ENCODE data around the gene FCHO1. TPM values are rescaled to one million over a fixed set of nuclear protein-coding genes. Genes with fewer than 3 reads are reported as not detected.

The FCHO1 gene
- total and polyA plus RNA-seq, 9 donors: 0.95 to 4.3 (median 2.8) TPM

DNA sequence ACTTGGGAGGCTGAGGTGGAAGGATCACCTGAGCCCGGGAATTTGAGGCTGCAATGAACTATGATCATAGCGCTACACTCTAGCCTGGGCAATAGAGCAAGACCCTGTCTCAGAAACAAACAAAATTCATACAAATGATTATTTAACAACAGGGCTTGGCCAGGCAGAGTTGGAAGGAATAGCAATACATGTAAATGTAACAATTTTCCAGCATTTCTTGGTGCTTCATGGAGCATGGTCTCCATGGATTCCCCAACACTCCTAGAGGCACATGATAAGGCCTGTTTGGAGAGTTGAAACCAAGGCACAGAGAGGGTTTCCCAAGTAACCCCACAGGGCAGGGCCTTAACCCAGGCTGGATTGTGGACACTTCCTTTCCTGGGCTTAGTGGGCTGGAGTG, 59.8 kb downstream of the FCHO1 start:
- 91 to 98% (median 96%) methylated on average over 2 of the region's 2 CpGs for WGBS, 3 donors
- TF ChIP-seq EP300 (IDR thresholded peaks at IDR 0.05) (no peak), POLR2A (IDR thresholded peaks at IDR 0.05) (no peak)
- TF ChIP-seq, protein P1, sequence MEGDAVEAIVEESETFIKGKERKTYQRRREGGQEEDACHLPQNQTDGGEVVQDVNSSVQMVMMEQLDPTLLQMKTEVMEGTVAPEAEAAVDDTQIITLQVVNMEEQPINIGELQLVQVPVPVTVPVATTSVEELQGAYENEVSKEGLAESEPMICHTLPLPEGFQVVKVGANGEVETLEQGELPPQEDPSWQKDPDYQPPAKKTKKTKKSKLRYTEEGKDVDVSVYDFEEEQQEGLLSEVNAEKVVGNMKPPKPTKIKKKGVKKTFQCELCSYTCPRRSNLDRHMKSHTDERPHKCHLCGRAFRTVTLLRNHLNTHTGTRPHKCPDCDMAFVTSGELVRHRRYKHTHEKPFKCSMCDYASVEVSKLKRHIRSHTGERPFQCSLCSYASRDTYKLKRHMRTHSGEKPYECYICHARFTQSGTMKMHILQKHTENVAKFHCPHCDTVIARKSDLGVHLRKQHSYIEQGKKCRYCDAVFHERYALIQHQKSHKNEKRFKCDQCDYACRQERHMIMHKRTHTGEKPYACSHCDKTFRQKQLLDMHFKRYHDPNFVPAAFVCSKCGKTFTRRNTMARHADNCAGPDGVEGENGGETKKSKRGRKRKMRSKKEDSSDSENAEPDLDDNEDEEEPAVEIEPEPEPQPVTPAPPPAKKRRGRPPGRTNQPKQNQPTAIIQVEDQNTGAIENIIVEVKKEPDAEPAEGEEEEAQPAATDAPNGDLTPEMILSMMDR (IDR thresholded peaks at IDR 0.05): no peak
- DNase-seq: no peak
- no peak overlapping the region for H3K4me3 ChIP-seq
- H3K27ac ChIP-seq: no peak overlapping the region
- no peaks in the 10 kb centered on the region for H3K9me3 ChIP-seq
- H3K36me3 ChIP-seq: no peaks in the 10 kb centered on the region
- H3K4me1 ChIP-seq (ENCODE audit: insufficient read depth): no peaks in the 10 kb centered on the region
- no peaks in the 10 kb centered on the region for H3K27me3 ChIP-seq
- intact Hi-C loops (cut with DNase I): no loop called here

DNA sequence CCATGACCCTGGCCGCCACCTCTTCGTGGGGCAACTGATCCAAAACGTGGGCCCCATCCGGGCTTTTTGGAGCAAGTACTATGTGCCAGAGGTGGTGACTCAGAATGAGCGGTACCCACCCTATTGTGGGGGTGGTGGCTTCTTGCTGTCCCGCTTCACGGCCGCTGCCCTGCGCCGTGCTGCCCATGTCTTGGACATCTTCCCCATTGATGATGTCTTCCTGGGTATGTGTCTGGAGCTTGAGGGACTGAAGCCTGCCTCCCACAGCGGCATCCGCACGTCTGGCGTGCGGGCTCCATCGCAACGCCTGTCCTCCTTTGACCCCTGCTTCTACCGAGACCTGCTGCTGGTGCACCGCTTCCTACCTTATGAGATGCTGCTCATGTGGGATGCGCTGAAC, 60.4 kb downstream of the FCHO1 start:
- WGBS, 3 donors: 86 to 88% (median 86%) methylated on average over 20 of the region's 20 CpGs
- H3K27me3 ChIP-seq: no peaks in the 10 kb centered on the region
- no peak for TF ChIP-seq EP300 (IDR thresholded peaks at IDR 0.05)
- TF ChIP-seq, protein P1 (IDR thresholded peaks at IDR 0.05): no peak
- TF ChIP-seq POLR2A (IDR thresholded peaks at IDR 0.05): no peak
- DNase-seq: no peak
- no peaks in the 10 kb centered on the region for H3K36me3 ChIP-seq
- H3K9me3 ChIP-seq: no peaks in the 10 kb centered on the region
- no peaks in the 10 kb centered on the region for H3K4me1 ChIP-seq (ENCODE audit: insufficient read depth)
- no peak overlapping the region for H3K4me3 ChIP-seq
- intact Hi-C loops (cut with DNase I): no loop called here
- no peak overlapping the region for H3K27ac ChIP-seq

DNA sequence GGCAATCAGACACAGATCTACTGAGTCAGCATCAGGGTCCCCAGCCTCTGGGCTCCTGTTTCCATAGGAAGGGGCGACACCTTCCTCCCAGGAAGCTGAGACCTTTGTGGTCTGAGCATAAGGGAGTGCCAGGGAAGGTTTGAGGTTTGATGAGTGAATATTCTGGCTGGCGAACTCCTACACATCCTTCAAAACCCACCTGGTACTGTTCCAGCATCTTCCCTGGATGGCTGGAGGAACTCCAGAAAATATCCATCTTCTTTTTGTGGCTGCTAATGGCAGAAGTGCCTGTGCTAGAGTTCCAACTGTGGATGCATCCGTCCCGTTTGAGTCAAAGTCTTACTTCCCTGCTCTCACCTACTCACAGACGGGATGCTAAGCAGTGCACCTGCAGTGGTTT, 60.8 kb downstream of the FCHO1 start:
- DNase-seq: no peak
- TF ChIP-seq POLR2A (IDR thresholded peaks at IDR 0.05): no peak
- no peak for TF ChIP-seq EP300 (IDR thresholded peaks at IDR 0.05)
- TF ChIP-seq, protein P1 (IDR thresholded peaks at IDR 0.05): no peak
- no peak overlapping the region for H3K4me3 ChIP-seq
- H3K4me1 ChIP-seq (ENCODE audit: insufficient read depth): no peaks in the 10 kb centered on the region
- H3K36me3 ChIP-seq: no peaks in the 10 kb centered on the region
- intact Hi-C loops (cut with DNase I): no loop called here
- no peaks in the 10 kb centered on the region for H3K9me3 ChIP-seq
- WGBS, 3 donors: 54 to 71% (median 58%) methylated on average over 5 of the region's 5 CpGs
- no peaks in the 10 kb centered on the region for H3K27me3 ChIP-seq
- no peak overlapping the region for H3K27ac ChIP-seq

DNA sequence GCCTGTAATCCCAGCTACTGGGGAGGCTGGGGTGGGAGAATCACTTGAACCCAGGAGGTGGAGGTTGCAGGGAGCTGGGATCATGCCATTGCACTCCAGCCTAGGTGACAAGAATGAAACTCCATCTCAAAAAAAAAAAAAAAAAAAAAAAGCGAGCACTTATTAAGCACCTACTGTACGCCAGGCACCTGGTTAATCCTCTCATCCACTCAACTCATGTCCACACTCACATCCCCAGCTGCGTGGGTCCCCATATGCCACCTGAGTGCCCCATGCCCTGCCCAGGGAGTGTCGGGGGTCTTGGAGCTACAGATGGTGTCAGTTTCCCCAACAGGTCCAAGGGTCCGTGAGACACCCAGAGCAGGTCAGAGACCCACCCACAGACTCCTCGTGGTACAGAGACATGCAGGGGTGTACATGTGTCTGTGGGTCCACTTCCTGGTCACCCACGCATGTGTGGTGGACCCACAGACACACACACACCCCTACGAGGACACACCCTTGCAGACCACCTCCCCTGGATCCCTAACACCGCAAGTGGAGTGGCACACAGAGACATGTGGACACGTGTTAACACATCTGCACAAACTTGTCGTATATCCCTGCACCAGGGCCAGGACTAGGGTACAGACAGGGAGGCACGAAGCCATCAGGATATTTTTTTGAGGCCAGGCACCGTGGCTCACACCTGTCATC, 66.5 kb downstream of the FCHO1 start:
- intact Hi-C loops (cut with DNase I): no loop called here
- Histone ChIP-seq H3K36me3 (no peaks in the 10 kb centered on the region), H3K27me3 (no peaks in the 10 kb centered on the region), H3K4me1 (ENCODE audit: insufficient read depth) (no peaks in the 10 kb centered on the region), H3K9me3 (no peaks in the 10 kb centered on the region), H3K27ac (no peak overlapping the region), H3K4me3 (no peak overlapping the region)
- TF ChIP-seq, protein P1 (IDR thresholded peaks at IDR 0.05): no peak
- TF ChIP-seq POLR2A (IDR thresholded peaks at IDR 0.05): no peak
- no peak for TF ChIP-seq EP300 (IDR thresholded peaks at IDR 0.05)
- DNase-seq: no peak
- WGBS, 3 donors: 86 to 87% (median 87%) methylated on average over 13 of the region's 13 CpGs

Measured in ovary (tissue), 9 donors.